Thyroid gland (tissue), 4 donors: ENCODE measurements around the gene MYO1D. TPM values are rescaled to one million over a fixed set of nuclear protein-coding genes. Genes with fewer than 3 reads are reported as not detected.

Experiments
- DNase-seq, 2 donors: peaks; one replicate each; pipeline ENCODE4 v3.0.0-alpha.2; 2019
- H3K27ac ChIP-seq, 3 donors: fragments of 200-600 bp; sonication (generic); 1 replicate in 2 of 3; 2 replicates in 1 of 3; pipeline ENCODE4 v1.5.1; 2016 to 2019; ENCODE audit warnings: mild to moderate bottlenecking in 1 of 3, moderate library complexity in 1 of 3
- H3K27me3 ChIP-seq: fragments of 200-600 bp; sonication (generic); one replicate; pipeline ENCODE4 v1.5.1; 2019
- H3K36me3 ChIP-seq, 2 donors: fragments of 200-600 bp; sonication (generic); one replicate each; pipeline ENCODE4 v1.5.1; 2016 to 2019
- H3K4me1 ChIP-seq, 2 donors: fragments of 200-600 bp; sonication (generic); one replicate each; pipeline ENCODE4 v1.5.1; 2017 to 2019
- H3K4me3 ChIP-seq, 3 donors: fragments of 200-600 bp; sonication (generic); replicated peaks in 1 of 3; 1 replicate in 2 of 3; 2 replicates in 1 of 3; pipeline ENCODE4 v1.5.1; 2016; ENCODE audit warnings: mild to moderate bottlenecking in 1 of 3
- H3K9me3 ChIP-seq: fragments of 200-600 bp; sonication (generic); one replicate; pipeline ENCODE4 v1.5.1; 2017
- CTCF ChIP-seq, 6 experiments: fragments of 200-600 bp in 3 of 6; fragments of 450-650 bp in 3 of 6; sonication (generic) in 3 of 6; IDR thresholded peaks; one replicate each; pipeline ENCODE4 v1.5.1; 2016 to 2019; ENCODE audit warnings: antibody characterized with exemption in 6 of 6, mild to moderate bottlenecking in 2 of 6, inconsistent platforms in 1 of 6, moderate library complexity in 1 of 6
- POLR2A ChIP-seq, 2 donors: fragments of 450-650 bp; IDR thresholded peaks; one replicate each; pipeline ENCODE4 v1.6.1; 2017; ENCODE audit warnings: antibody characterized with exemption in 2 of 2, mild to moderate bottlenecking in 2 of 2, moderate library complexity in 1 of 2
- WGBS, 2 donors: methylation state at CpG; one replicate each; pipeline ENCODE4 v1.1.5; 2017; 5-methylcytosine and 5-hydroxymethylcytosine counted together
- intact Hi-C: fragments of 100-400 bp; cut with DNase I; formaldehyde crosslinking; loops from one replicate; pipeline ENCODE4 v1.15.1; 2023
- total RNA-seq, 4 donors: library from RNA; depleted of rRNA; stranded (reverse); fragments of >200 nt; gene quantifications; one replicate each; pipeline ENCODE4 v1.2.3, GENCODE V29; 2016

The MYO1D gene
- total RNA-seq, 4 donors from 2014 or later, result 91.9 to 143 (median 97.8) TPM

GRCh38 chr17:32664936-32665583 is 211.9 kb downstream of the MYO1D start:
- no peaks in the 10 kb centered on the region for H3K4me1 ChIP-seq
- WGBS, 2 donors, result 80 to 92% methylated on average over 9 of the region's 9 CpGs
- H3K27me3 ChIP-seq, result no peaks in the 10 kb centered on the region
- H3K9me3 ChIP-seq, result no peaks in the 10 kb centered on the region
- TF ChIP-seq CTCF (IDR thresholded peaks at IDR 0.05), result no peak
- TF ChIP-seq POLR2A (IDR thresholded peaks at IDR 0.05), result no peak
- no peak overlapping the region for H3K27ac ChIP-seq
- intact Hi-C loops, result no loop called here
- DNase-seq, result no peak
- no peak overlapping the region for H3K4me3 ChIP-seq
- H3K36me3 ChIP-seq, result no peaks in the 10 kb centered on the region

- no peak for TF ChIP-seq POLR2A (IDR thresholded peaks at IDR 0.05)
- intact Hi-C loops, result no loop called here
These were observed 216.4 kb downstream of the MYO1D start for GRCh38 chr17:32660496-32660985.

GRCh38 chr17:32659419-32659842 is 217.5 kb downstream of the MYO1D start:
- TF ChIP-seq CTCF (IDR thresholded peaks at IDR 0.05) (peak; percentile 69 to 95 (median 81)), POLR2A (IDR thresholded peaks at IDR 0.05) (no peak)
- no peaks in the 10 kb centered on the region for H3K9me3 ChIP-seq
- no peak overlapping the region for H3K27ac ChIP-seq
- H3K27me3 ChIP-seq, result no peaks in the 10 kb centered on the region
- no peak overlapping the region for H3K4me3 ChIP-seq
- WGBS, 2 donors, result 31 to 33% methylated on average over 5 of the region's 5 CpGs
- intact Hi-C loops, result no loop called here
- peak; percentile 63 to 75 for DNase-seq
- peaks cover 3 to 15% of the 10 kb centered on the region in 2 donors for H3K4me1 ChIP-seq
- H3K36me3 ChIP-seq, result peaks cover 0 to 2% of the 10 kb centered on the region in 2 donors

More at GRCh38 chr17:32660496-32660985, 216.4 kb downstream of the MYO1D start:
- H3K4me3 ChIP-seq, result no peak overlapping the region
- H3K4me1 ChIP-seq, result peaks cover 3 to 15% of the 10 kb centered on the region in 2 donors
- DNase-seq, result no peak
- WGBS, 2 donors, result 80 to 86% methylated on average over 5 of the region's 5 CpGs
- no peaks in the 10 kb centered on the region for H3K36me3 ChIP-seq
- H3K27ac ChIP-seq, result no peak overlapping the region
- H3K9me3 ChIP-seq, result no peaks in the 10 kb centered on the region
- H3K27me3 ChIP-seq, result no peaks in the 10 kb centered on the region

- intact Hi-C loops, result no loop called here
- 62 to 66% methylated on average over 23 of the region's 23 CpGs for WGBS, 2 donors
These were observed 218.2 kb downstream of the MYO1D start for GRCh38 chr17:32658470-32659418.

More at GRCh38 chr17:32658470-32659418, 218.2 kb downstream of the MYO1D start:
- peaks cover 3 to 15% of the 10 kb centered on the region in 2 donors for H3K4me1 ChIP-seq
- H3K36me3 ChIP-seq, result peaks cover 3 to 9% of the 10 kb centered on the region in 2 donors
- no peak overlapping the region for H3K4me3 ChIP-seq
- H3K27me3 ChIP-seq, result no peaks in the 10 kb centered on the region
- DNase-seq, result peak; percentile 38 to 55
- peak overlapping the region in 1 of 3 donors; percentile 8 for H3K27ac ChIP-seq
- TF ChIP-seq CTCF (IDR thresholded peaks at IDR 0.05) (no peak), POLR2A (IDR thresholded peaks at IDR 0.05) (no peak)
- no peaks in the 10 kb centered on the region for H3K9me3 ChIP-seq
